ENCODE results near the gene RHBDL3.

- TF ChIP-seq CTCF (IDR thresholded peaks at IDR 0.05; ENCODE audit: borderline replicate concordance, extremely low read depth, low read length, poor library complexity, severe bottlenecking) (no peak), EZH2 (IDR thresholded peaks at IDR 0.05; ENCODE audit: borderline replicate concordance, low read depth, low read length, severe bottlenecking) (no peak)
These were observed 10.6 kb downstream of the RHBDL3 start for GRCh38 chr17:32276171-32276601.

Measured in DND-41 (cell line).